Central memory CD8-positive, alpha-beta T cell (primary cell): ENCODE measurements around the gene OR6C1.
"Not testable (repeated sequence)": the region's sequence is repeated elsewhere in the genome, so short reads cannot be mapped to it uniquely, and the experiment has no call there.

Experiments
- ATAC-seq: fragments of 150-1000 bp; cut with Tn5 transposase; replicated peaks from 2 replicates; pipeline ENCODE4 v1.10.0; 2022; ENCODE audit warnings: mild to moderate bottlenecking, moderate FRiP score, moderate number of reproducible peaks; ENCODE audit not compliant: poor library complexity, severe bottlenecking; ENCODE audit errors: extremely low read depth
- DNase-seq, 2 donors: peaks; one replicate each; pipeline ENCODE4 v3.0.0; 2021; ENCODE audit warnings: low spot score in 2 of 2
- H3K27ac Mint-ChIP-seq: one replicate; pipeline ENCODE4 v1.8.0; 2022; ENCODE audit warnings: low read depth, mild to moderate bottlenecking, moderate library complexity, mixed read lengths
- H3K27me3 Mint-ChIP-seq: one replicate; pipeline ENCODE4 v1.8.0; 2022; ENCODE audit warnings: mixed read lengths
- H3K36me3 Mint-ChIP-seq: one replicate; pipeline ENCODE4 v1.8.0; 2022; ENCODE audit warnings: mild to moderate bottlenecking, moderate library complexity, mixed read lengths; ENCODE audit not compliant: insufficient read depth
- H3K4me1 Mint-ChIP-seq: one replicate; pipeline ENCODE4 v1.8.0; 2022; ENCODE audit warnings: mixed read lengths
- H3K4me3 Mint-ChIP-seq: one replicate; pipeline ENCODE4 v1.8.0; 2022; ENCODE audit warnings: mild to moderate bottlenecking, moderate library complexity, mixed read lengths
- H3K9me3 Mint-ChIP-seq: one replicate; pipeline ENCODE4 v1.8.0; 2022; ENCODE audit warnings: mixed read lengths

OR6C1 gene

GRCh38 chr12:55314043-55314442, at the start of gene OR6C1:
OR6C1 (plus strand) TSS chr12:55314343; CDS start chr12:55320600, 6,257 bp downstream.
- H3K36me3 Mint-ChIP-seq: no peaks in the 10 kb centered on the region
- no peaks in the 10 kb centered on the region for H3K4me1 Mint-ChIP-seq
- DNase-seq (no peak), ATAC-seq (no peak)
- H3K9me3 Mint-ChIP-seq: no peaks in the 10 kb centered on the region
- no peak within 1 kb of the TSS for H3K27ac Mint-ChIP-seq
- no peak within 1 kb of the TSS for H3K4me3 Mint-ChIP-seq
- H3K27me3 Mint-ChIP-seq: peaks cover 52% of the 10 kb centered on the region

DNA sequence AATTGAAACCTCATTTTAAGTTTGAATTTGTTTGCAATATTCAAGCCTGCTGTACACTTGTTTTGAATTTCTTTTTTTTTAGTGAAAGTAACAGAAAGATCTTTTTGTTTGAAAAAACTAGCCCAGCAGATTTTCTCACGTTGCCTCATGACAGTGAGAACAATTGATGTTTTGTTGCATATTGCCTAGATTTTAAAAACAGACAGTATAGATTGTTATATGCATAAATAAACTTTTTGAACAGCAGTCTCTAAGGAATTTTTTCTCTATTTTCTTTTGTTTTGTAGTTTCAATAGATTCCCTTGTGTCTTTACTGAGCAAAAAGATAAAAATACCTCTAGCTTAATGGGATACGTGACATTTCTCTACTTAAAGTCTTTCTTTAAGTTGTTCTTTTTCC, 33.2 kb upstream of the OR6C1 start:
- no peak for DNase-seq
- H3K4me3 Mint-ChIP-seq: no peak overlapping the region
- H3K27me3 Mint-ChIP-seq: peaks cover 45% of the 10 kb centered on the region

GRCh38 chr12:55289999-55290398, 24.1 kb upstream of the OR6C1 start:
- Mint-ChIP-seq H3K4me3 (no peak overlapping the region), H3K27me3 (peaks cover 55% of the 10 kb centered on the region), H3K4me1 (no peaks in the 10 kb centered on the region), H3K36me3 (no peaks in the 10 kb centered on the region), H3K27ac (no peak overlapping the region), H3K9me3 (no peaks in the 10 kb centered on the region)
- ATAC-seq (no peak), DNase-seq (no peak)

More for the DNA sequence above, 33.2 kb upstream of the OR6C1 start:
- Mint-ChIP-seq H3K36me3 (no peaks in the 10 kb centered on the region), H3K27ac (no peak overlapping the region), H3K4me1 (no peaks in the 10 kb centered on the region), H3K9me3 (peaks cover 6% of the 10 kb centered on the region)
- ATAC-seq: no peak

DNA sequence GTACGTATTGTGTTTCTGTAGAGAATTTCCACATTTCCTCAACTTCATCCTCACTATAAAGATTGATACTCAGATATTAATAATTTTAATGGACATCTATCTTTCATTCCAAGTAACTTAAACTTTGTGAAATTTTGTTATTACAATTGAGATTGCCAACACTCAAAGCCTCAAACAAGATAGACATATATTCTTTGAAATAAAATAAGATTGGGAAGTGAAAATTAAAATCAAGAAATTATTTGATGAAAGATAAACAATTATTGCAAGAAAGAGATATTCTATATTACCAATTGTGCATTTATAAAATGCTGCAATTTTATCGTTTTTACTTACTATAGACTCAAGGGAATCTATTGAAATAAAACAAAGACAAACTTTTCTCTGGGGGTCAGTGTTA, 17.7 kb upstream of the OR6C1 start, which contains the start of gene OR6C6:
TSS of gene OR6C6 (minus strand) at position 101 of the 400 bp plus-strand sequence. CDS start 1,337 bp downstream, outside the sequence.
- H3K9me3 Mint-ChIP-seq: peaks cover 5% of the 10 kb centered on the region
- H3K27me3 Mint-ChIP-seq: peaks cover 63% of the 10 kb centered on the region

GRCh38 chr12:55320201-55320600, 6.1 kb downstream of the OR6C1 start:
- H3K4me3 Mint-ChIP-seq: no peak overlapping the region
- no peak overlapping the region for H3K27ac Mint-ChIP-seq
- H3K27me3 Mint-ChIP-seq: peaks cover 58% of the 10 kb centered on the region
- DNase-seq (no peak), ATAC-seq (no peak)
- H3K9me3 Mint-ChIP-seq: no peaks in the 10 kb centered on the region
- no peaks in the 10 kb centered on the region for H3K36me3 Mint-ChIP-seq
- no peaks in the 10 kb centered on the region for H3K4me1 Mint-ChIP-seq

More for the DNA sequence above, 17.7 kb upstream of the OR6C1 start, which contains the start of gene OR6C6:
- Mint-ChIP-seq H3K4me3 (no peak within 1 kb of the TSS), H3K4me1 (no peaks in the 10 kb centered on the region), H3K36me3 (no peaks in the 10 kb centered on the region), H3K27ac (no peak within 1 kb of the TSS)
- no peak for DNase-seq
- no peak for ATAC-seq

GRCh38 chr12:55325801-55326200, 11.7 kb downstream of the OR6C1 start:
- not testable (repeated sequence) for H3K36me3 Mint-ChIP-seq
- peaks cover 42% of the 10 kb centered on the region for H3K27me3 Mint-ChIP-seq

GRCh38 chr12:55330446-55330845, 16.3 kb downstream of the OR6C1 start, which contains the start of gene OR6C3:
OR6C3 (plus strand) TSS chr12:55330746; CDS start chr12:55331701, 955 bp downstream.
- no peak within 1 kb of the TSS for H3K4me3 Mint-ChIP-seq
- H3K36me3 Mint-ChIP-seq: no peaks in the 10 kb centered on the region
- H3K27me3 Mint-ChIP-seq: peaks cover 35% of the 10 kb centered on the region
- no peaks in the 10 kb centered on the region for H3K4me1 Mint-ChIP-seq
- no peak within 1 kb of the TSS for H3K27ac Mint-ChIP-seq
- ATAC-seq (no peak), DNase-seq (no peak)
- H3K9me3 Mint-ChIP-seq: no peaks in the 10 kb centered on the region

More at GRCh38 chr12:55325801-55326200, 11.7 kb downstream of the OR6C1 start:
- not testable (repeated sequence) for H3K9me3 Mint-ChIP-seq, H3K4me3 Mint-ChIP-seq, DNase-seq, H3K27ac Mint-ChIP-seq, ATAC-seq, H3K4me1 Mint-ChIP-seq

DNA sequence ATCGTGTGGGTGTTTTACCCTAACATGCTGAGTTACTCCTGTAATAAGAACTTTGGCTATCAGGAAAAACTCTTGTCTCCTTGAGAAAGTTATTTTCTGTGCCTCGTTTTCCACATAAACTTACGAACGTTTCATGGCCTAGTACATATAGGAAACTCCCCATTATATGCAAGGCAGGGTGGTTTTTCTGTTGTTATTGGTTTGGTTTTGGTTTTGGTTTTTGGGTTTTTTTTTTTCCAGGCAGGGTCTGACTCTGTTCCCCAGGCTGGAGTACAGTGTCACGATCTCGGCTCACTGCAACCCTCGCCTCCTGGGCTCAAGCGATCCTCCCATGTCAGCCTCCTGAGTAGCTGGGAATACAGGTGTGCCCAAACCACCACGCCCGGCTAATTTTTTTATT, 21.9 kb downstream of the OR6C1 start:
- ATAC-seq: no peak
- H3K36me3 Mint-ChIP-seq: no peaks in the 10 kb centered on the region
- DNase-seq: no peak
- no peak overlapping the region for H3K4me3 Mint-ChIP-seq
- H3K4me1 Mint-ChIP-seq: no peaks in the 10 kb centered on the region
- H3K27me3 Mint-ChIP-seq: peaks cover 51% of the 10 kb centered on the region
- no peak overlapping the region for H3K27ac Mint-ChIP-seq
- H3K9me3 Mint-ChIP-seq: no peaks in the 10 kb centered on the region

GRCh38 chr12:55355338-55355737, 41.2 kb downstream of the OR6C1 start:
- not testable (repeated sequence) for DNase-seq, H3K27ac Mint-ChIP-seq, H3K36me3 Mint-ChIP-seq, H3K9me3 Mint-ChIP-seq, ATAC-seq, H3K4me1 Mint-ChIP-seq, H3K4me3 Mint-ChIP-seq
- peaks cover 46% of the 10 kb centered on the region for H3K27me3 Mint-ChIP-seq

DNA sequence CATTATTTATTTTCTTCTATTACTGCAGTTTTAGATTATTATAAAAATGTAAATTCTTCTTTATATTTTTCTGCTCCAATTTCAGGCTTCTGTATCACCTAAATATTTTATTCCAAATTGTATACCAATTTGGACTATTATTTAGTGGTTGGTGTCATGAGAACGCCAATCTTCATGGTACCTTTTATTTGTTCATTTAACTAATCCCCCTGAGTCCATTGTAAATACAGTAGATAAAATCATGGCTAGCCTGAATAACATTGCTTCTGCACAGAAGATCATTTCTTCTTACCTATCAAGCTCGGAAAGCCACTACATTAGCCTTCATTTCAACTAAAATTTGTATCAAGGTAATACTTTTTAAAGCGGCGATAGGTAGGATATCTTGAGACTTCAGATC, 48.5 kb downstream of the OR6C1 start, which contains the start of gene OR6C75:
TSS of gene OR6C75 (plus strand) at position 301 of the 400 bp plus-strand sequence. CDS start 2,136 bp downstream, outside the sequence.
- H3K27ac Mint-ChIP-seq: no peak within 1 kb of the TSS
- DNase-seq (no peak), ATAC-seq (no peak)
- H3K36me3 Mint-ChIP-seq: peaks cover 1% of the 10 kb centered on the region
- no peak within 1 kb of the TSS for H3K4me3 Mint-ChIP-seq
- H3K27me3 Mint-ChIP-seq: peaks cover 40% of the 10 kb centered on the region
- H3K4me1 Mint-ChIP-seq: no peaks in the 10 kb centered on the region
- no peaks in the 10 kb centered on the region for H3K9me3 Mint-ChIP-seq

- no peaks in the 10 kb centered on the region for H3K9me3 Mint-ChIP-seq
- H3K4me1 Mint-ChIP-seq: no peaks in the 10 kb centered on the region
- peaks cover 41% of the 10 kb centered on the region for H3K27me3 Mint-ChIP-seq
- ATAC-seq (no peak), DNase-seq (no peak)
- peaks cover 1% of the 10 kb centered on the region for H3K36me3 Mint-ChIP-seq
- no peak overlapping the region for H3K27ac Mint-ChIP-seq
- H3K4me3 Mint-ChIP-seq: no peak overlapping the region
Measured at GRCh38 chr12:55365086-55365485, 50.9 kb downstream of the OR6C1 start.
